ENCODE data around the gene LGALS4.
"Not testable (repeated sequence)": the region's sequence is repeated elsewhere in the genome, so short reads cannot be mapped to it uniquely, and the experiment has no call there.

Gene LGALS4

GRCh38 chr19:38841787-38842438 lies 29.2 kb upstream of the LGALS4 start:
- DNase-seq = no peak

DNA sequence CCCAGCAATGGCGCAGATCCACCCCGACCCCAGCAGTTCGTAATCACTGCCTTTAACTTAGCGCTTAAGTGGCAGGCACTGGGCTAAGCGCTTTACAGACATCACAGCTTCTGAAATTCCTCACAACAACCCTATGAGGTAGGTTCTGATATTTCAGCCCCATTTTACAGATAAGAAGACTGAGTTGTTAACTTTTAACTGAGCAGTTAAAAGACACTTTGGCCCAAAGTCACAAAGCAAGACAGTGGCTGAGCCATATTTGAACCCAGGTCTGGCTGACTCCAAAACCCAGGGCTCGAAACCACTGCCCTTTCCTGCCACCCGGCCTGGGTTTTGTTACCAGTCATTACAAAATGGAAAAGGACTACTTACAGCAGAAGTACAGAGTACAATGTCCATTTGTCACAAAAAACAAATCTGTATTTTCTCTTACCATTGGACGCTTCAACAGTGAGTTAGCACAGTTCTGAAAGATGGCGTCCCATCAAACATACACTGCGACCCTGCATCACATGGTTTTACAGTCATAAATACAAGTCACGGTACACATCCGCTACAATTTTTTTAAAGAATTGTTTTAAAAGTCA lies 28.5 kb upstream of the LGALS4 start:
- DNase-seq = no peak

- no peak for DNase-seq
Measured at GRCh38 chr19:38840583-38840968, 27.8 kb upstream of the LGALS4 start.

GRCh38 chr19:38839816-38840582 lies 27.3 kb upstream of the LGALS4 start:
- DNase-seq = no peak

- no peak for DNase-seq
Measured at GRCh38 chr19:38838986-38839761, 26.4 kb upstream of the LGALS4 start.

DNA sequence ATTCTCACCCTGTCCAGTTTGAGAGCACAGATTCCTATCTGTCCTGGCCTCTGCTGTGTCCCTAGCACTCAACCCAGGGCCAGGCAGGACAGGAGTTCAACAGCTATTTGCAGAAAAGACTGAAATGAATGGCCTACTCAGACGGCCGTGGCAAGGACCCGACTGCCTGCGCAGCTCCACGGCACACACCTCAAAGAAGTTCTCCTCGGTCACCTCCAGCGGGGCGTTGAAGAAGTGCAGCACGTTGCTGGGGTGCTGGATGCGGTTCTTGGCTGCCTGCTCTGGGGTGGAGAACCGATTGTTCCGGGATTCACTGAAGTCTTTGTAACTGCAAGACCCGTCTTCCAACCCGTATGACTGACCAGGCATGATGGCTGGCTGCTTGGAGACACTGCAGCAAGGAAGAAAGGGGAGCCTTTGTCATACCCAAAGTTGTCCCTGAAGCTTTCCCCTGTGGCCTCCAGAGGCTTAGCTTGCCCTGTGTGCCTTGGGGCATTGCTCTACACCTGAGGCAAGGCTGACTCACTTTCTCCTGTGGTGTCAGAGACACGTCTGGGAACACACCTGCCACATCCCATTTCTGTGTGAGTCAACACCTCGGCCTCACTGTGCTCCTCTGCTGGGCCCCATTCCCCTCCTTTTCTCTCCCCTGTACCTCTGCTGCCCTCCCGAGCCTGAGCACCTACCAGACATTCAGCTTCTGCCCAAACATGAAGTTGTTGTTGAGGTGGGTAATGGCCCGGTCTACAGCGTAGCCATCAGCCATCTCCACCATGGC lies 25.7 kb upstream of the LGALS4 start:
- DNase-seq = peak; percentile 78

GRCh38 chr19:38837656-38838121 lies 24.9 kb upstream of the LGALS4 start:
- no peak for DNase-seq

DNA sequence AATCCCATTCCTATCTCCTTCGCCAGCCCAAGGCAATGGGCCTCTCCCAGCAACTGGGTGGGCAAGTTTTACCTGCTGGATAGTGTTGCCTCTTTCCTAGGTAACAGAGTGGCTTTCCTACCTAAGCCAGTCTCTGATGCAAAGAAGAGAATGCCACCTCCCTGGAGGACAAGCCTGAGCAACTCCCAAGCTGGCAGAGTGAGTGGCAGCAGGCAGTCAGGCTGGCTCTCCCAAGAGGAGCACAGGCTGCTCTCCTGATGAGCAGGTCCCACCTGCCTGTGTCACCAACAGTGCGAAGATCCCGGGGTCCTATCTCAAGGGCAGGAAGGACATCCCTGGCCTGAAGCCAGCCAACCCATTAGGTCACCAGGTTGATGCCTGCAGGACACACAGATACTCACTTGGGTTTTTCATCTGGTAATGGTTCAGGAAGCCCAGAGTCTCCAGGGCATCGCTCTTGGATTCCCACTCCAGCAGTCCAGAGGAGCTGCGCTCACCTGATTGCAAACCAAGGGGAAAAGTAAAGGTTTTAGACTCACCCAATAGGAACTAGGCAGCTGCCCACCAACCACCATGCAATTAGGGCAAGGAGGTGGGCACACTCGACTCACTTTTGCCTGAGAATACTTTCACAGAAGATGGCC lies 24.4 kb upstream of the LGALS4 start:
- DNase-seq = no peak

- no peak for DNase-seq
Measured at GRCh38 chr19:38836159-38836982, 23.6 kb upstream of the LGALS4 start.

- no peak for DNase-seq
Measured at GRCh38 chr19:38834590-38834989, 21.8 kb upstream of the LGALS4 start.

DNA sequence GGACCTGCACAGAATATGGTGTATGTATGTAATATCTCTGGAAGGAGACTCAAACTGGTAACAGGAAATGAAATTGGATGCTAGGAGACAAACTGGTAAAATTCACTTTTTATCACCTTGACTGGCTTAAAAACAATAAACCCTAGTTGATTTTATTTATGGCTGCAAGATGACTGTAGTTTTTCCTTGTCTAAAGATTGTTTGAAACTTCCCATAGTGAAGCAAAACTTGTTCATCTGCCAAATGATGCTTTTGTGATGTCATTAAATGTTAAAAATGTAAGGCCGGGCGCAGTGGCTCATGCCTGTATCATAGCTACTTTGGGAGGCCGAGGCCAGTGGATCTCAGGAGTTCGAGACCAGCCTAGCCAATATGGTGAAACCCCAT lies 21.4 kb upstream of the LGALS4 start:
- no peak for DNase-seq

DNA sequence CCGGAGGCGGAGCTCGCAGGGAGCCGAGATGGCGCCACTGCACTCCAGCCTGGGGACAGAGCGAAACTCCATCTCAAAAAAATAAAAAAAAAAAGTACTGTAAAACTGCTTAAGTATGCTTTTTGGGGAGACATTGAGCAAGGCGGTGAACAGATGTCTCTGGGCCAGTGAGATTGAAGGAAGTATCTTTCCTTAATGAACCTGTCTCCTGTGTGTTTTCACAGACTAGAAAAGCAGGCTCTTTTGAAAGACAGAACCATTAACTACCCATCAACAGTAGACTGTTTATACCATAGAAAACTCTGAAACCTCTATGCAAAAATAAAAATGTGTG lies 20.3 kb upstream of the LGALS4 start:
- DNase-seq = no peak

DNA sequence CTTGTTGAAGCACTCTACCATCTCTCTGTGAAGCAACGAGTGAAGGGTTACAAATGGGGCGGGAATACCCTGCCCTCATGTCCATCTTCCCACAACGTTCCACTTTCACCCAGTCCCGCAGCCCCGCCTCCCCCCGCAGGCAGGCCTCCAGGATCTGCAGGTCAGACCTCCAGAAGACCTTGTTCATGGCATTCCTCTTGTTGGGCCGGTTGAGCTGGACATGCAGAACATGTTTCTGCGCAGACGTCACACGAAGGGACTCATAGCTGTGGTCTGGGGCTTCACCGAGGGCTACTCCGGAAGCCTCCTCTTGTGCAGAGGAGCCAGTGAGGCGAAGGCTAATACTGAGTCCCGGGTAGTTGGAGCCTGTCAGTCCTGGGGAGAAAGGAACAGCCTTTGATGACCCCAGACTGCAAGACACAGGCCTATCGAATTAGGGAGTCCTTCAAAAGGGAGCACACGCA lies 18.4 kb upstream of the LGALS4 start:
- DNase-seq = no peak

GRCh38 chr19:38830039-38830733 lies 17.4 kb upstream of the LGALS4 start:
- no peak for DNase-seq

- DNase-seq = not testable (repeated sequence)
Measured at GRCh38 chr19:38829203-38829602, 16.5 kb upstream of the LGALS4 start.

DNA sequence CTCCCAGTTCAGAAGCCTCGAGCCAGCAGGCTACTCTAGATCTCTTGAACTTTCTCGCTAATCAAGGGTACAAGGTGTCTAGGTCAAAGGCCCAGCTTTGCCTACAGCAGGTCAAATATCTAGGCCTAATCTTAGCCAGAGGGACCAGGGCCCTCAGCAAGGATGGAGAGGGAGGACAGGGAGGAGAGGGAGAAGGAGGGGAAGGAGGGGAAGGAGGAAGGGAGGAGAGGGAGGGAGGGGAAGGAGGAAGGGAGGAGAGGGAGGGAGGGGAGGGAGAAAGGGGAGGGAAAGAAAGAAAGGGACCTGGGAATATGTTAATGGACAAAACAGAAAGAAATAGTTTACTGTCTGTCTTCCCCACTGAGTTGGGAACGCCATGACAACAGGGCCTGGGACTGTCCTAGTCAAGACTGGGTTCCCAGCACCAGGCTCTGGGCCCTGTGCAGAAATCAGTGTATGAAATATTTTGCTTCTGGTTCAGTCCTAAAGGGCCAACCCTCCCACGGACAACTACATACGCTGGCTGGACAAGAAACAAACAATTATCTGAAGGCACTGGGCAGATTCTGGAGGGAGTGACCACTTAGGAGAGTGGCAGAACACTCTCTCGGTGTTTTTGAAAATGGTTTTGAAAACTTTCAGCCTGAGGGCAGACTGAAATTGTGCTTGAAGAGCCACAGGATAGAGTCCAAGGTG lies 14.3 kb upstream of the LGALS4 start:
- DNase-seq = no peak

GRCh38 chr19:38825936-38826335 lies 13.2 kb upstream of the LGALS4 start:
- DNase-seq = not testable (repeated sequence)

DNA sequence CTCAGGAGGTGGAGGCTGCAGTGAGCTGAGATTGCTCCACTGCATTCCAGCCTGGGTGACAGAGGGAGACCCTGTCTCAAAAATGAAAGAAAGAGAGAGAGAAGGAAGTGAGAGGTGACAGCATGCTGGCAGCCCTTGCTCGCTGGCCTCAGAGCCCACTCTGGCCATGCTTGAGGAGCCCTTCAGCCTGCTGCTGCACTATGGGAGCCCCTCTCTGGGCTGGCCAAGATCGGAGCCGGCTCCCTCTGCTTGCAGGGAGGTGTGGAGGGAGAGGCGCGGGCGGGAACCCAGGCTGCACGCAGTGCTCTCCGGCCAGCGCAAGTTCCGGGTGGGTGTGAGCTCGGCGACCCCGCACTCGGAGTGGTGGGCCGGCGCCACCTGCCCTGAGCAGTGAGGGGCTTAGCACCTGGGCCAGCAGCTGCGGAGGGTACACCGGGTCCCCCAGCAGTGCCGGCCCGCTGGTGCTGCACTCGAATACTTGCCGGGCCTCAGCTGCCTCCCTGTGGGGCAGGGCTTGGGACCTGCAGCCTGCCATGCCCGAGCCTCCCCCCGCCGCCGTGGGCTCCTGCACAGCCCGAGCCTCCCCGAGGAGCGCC lies 8.6 kb upstream of the LGALS4 start:
- DNase-seq = not testable (repeated sequence)

GRCh38 chr19:38819231-38819920 lies 6.6 kb upstream of the LGALS4 start:
- no peak for DNase-seq
